Activated effector memory CD4-positive, alpha-beta T cell treated with Interleukin-2 at 50 U/mL for 16 hours (primary cell): ENCODE results near the gene DNAH1.

Experiments used
- DNase-seq: peaks from one replicate; pipeline ENCODE4 v3.0.0-alpha.2; 2020

Gene DNAH1

DNA sequence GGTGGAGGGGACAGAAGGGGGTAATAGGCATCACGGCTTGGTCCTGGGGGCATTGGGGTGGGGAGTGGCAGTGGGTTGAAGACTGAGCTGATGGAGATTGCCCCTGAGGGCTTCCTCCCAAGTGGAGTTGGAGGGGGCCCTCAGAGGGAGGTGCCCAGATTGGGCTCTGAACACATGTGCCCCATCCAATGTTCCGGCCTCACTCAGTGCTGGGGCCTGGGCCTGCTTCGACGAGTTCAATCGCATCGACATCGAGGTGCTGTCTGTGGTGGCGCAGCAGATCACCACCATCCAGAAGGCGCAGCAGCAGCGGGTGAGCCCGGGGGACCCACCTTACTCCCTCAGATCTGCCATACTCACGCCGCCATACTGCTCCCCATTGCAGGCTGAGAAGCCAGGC lies 45.3 kb downstream of the DNAH1 start:
- DNase-seq: no peak

DNA sequence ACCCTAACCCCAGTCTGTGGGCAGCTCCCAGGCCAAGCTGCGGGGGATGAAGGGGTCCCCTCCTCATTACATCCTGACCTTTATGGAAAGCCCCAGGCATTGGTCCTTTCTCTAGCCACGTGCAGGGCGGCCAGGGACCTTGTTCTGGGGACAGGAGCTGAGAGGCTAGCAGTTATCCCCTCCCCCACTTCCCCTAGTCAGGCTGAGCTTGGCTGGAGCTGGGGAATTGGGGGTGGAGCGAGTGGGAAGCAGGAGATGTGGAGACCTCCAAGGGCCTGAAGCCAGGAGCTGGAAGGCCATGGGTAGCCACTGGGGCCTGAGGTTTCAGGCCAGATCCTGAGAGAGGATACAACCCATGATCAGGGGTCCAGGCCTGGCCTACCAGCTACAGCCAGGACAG lies 45.8 kb downstream of the DNAH1 start:
- DNase-seq: no peak

DNA sequence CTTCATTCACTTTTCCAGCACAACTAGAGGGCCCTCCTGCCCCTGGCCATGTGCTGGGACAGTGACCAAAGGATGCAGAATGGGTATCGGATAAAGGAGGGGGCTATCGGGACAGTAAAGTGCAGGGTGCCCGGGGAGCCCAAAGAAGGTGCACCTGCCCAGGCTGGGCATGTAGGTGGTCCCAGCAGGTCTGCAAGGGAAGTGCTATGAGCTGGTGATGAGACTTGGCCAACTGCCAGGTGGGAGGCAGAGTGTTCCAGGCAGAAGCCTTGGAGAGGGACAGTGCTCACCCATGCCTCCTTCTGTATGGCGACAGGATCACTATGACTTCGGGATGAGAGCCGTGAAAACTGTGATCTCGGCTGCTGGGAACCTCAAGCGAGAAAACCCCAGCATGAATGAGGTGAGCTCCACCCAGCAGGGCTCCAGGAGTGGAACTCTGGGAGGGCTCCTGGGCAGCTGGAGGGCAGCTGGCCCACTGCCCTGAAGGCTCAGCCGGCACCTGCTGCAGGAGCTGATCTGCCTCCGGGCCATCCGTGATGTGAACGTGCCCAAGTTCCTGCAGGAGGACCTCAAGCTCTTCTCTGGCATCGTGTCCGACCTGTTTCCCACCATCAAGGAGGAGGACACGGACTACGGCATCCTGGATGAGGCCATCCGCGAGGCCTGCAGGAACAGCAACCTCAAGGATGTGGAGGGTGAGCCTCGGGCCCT lies 48.4 kb downstream of the DNAH1 start:
- DNase-seq: no peak

DNA sequence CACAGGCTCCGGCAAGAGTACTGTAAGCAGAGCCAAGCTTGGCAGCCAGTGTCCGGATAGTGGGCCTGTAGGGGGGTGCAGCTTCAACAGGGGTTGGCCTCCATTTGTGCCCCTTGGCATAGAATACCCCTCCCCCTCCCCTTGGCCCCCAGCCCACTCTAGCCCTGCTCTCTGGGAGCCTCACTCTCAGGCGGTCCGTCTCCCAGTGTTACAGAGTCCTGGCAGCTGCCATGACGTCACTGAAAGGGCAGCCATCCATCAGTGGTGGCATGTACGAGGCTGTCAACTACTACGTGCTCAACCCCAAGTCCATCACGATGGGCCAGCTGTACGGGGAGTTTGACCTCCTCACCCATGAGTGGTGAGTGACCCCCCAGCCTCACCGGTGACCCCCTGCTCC lies 50.4 kb downstream of the DNAH1 start:
- DNase-seq: no peak

DNA sequence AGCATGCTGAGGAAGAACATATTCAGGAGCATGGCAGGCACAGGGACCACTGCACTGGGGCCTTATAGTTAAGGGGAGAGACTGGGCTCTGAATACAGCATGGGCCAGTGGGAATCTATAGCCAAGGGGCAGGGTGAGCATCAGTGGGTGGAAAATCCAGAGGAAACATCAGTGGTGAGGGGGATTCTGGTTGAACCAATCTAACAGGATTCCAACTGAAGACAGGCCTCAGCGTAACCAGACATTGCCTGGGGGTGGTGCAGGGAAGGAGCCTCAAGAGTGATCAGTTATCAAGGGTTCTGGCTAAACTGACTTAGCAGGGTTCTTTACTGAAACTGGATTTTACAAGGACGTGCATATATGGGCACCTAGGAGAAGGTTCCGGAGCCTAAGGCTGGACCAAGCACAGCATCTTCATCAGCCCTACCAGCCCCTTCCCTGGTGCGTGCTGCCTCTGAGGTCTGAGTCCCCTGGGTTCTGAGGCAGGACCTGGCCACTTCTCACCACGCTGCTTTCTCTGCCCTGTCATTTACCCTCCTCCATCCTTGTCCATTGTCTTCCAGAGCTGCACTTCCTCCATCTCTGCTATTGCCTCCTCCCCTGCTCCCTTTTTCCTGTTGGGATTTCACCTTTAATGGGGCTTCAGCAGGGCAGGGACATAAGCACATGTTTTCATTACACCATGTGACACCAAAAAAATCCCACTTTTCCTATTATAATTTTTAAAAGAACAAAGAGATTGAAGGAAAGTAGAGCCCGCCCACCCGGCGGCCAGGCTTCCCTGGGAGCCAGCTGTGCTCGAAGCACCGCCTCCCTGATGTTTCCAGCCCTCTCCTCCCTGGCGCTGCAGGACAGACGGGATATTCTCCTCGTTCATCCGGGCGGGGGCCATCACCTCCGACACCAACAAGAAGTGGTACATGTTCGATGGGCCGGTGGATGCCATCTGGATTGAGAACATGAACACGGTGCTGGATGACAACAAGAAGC lies 52.1 kb downstream of the DNAH1 start:
- DNase-seq: no peak

DNA sequence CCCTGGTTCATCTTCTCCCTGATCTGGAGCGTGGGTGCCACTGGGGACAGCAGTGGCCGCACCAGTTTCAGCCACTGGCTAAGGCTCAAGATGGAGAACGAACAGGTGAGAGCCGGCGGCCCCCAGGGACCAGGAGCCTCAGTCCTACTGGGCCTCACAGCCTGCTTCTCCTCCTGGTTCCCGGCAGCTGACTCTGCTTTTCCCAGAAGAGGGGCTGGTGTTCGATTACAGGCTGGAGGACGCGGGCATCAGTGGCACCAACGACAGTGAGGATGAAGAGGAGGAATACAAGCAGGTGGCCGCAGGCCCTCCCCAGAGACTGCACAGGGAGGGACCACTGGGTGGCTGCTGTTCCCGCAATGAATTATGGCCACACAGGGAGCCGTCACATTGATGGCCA lies 54.4 kb downstream of the DNAH1 start:
- DNase-seq: no peak

DNA sequence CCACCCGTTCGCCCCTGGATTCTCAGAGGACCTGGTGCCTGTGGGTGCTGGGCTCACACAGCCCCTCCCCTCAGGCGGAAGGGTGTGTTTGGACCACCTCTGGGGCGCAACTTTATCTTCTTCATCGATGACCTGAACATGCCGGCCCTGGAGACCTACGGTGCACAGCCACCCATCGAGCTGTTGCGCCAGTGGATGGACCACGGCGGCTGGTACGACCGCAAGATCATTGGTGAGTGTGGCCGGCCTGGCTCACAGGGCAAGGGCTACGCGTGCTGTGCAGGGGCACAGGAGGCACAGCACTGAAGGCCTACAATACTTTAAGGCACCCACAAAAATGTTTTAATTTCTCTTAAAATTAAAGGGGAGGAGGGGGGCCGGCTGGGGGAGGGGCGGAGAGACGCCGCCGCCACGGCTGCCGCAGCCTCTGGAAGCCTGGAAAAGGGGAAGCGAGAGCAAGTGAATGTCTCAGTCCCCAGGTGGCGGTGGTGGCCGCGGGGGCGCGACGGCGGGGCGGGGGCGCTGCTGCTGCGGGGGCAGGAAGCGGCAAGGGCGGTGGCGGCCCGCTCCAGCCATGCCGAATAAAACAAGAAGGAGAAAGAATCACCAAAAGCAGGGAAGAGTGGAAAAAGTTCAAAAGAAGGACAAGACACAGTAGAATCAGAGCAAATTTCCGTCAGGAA lies 56.8 kb downstream of the DNAH1 start:
- DNase-seq: no peak

DNA sequence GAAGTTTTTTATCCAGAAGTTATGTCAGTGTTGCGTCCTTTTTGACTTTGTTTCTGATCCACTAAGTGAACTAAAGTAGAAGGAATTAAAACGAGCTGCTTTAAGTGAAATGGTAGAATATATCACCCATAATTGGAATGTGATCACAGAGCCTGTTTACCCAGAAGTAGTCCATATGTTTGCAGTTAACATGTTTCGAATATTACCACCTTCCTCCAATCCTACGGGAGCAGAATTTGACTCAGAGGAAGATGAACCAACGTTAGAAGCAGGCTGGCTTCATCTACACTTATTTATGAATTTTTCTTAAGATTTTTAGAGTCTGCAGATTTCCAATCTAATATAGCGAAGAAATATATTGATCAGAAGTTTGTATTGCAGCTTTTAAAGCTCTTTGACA lies 57.6 kb downstream of the DNAH1 start:
- DNase-seq: no peak

DNA sequence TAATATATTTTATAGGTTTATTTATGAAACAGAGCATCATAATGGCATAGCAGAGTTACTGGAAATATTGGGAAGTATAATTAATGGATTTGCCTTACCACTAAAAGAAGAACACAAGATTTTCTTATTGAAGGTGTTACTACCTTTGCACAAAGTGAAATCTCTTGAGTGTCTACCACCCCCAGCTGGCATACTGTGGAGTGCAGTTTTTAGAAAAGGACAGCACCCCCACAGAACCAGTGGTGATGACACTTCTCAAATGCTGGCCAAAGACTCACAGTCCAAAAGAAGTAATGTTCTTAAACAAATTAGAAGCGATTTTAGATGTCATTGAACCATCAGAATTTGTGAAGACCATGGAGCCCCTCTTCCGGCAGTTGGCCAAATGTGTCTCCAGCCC lies 58.1 kb downstream of the DNAH1 start:
- no peak for DNase-seq

DNA sequence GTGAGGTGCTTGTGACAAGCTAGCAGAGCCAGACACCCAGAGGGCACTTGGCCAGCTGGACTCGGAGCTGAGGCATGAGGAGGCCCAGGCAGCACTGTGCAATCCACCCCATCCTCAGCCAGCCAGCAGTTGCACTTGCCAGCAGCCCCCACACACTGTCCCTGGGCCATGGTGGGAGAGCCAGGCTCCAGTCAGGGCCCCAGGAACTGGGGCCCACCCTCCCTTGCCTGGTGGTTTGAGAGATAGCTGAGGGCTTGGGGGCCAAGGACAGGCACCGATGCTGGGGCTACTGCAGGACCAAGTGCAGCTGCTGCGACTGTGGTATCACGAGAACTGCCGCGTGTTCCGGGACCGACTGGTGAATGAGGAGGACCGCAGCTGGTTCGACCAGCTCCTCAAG lies 63.5 kb downstream of the DNAH1 start:
- no peak for DNase-seq

DNA sequence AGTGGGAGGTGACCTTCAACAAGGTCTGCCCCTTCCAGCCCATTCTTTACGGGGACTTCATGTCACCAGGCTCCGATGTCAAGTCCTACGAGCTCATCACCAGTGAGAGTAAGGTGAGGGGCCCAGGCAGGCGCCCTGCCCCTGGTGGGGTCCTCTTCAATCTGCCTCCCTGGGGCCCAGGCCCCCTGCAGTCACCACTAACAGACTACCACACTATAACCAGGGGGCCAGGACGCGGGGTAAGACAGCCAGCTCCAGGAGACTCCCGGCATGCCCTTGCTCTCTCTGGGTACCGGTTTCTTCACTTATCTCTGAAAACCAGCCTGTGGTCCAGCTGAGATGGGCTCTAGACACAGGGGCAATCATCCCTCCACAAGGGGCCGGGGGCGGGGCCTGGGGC lies 63.9 kb downstream of the DNAH1 start:
- no peak for DNase-seq

DNA sequence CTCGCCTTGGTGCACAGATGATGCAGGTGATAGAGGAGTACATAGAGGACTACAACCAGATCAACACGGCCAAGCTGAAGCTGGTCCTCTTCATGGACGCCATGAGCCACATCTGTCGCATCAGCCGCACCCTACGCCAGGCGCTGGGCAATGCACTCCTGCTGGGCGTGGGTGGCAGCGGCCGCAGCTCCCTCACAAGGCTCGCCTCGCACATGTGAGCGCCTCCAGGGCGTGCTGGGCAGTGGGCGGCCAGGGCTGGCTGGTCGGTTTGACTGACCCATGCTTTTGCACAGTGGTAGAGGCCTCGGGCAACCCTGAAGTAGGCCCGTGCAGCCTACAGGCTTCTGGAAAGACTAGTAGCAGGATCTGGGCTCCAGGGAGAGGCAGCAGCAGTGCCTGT lies 65.5 kb downstream of the DNAH1 start:
- no peak for DNase-seq

DNA sequence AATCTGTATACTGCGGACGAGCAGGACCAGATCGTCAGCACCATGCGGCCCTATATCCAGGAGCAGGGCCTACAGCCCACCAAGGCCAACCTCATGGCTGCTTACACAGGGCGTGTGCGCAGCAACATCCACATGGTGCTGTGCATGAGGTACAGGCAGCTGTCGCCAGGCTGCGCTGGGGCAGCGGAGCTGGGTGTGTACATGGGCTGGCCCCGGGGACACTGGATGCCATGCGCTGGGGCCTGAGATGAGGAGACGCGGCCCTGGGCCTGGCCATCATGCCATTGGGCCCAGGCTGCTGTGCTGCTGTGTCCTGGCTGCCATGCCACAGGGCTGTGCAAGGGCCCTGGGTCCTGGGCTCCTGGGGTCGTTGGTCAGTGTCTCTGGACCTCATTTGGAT lies 67.3 kb downstream of the DNAH1 start:
- DNase-seq: no peak

DNA sequence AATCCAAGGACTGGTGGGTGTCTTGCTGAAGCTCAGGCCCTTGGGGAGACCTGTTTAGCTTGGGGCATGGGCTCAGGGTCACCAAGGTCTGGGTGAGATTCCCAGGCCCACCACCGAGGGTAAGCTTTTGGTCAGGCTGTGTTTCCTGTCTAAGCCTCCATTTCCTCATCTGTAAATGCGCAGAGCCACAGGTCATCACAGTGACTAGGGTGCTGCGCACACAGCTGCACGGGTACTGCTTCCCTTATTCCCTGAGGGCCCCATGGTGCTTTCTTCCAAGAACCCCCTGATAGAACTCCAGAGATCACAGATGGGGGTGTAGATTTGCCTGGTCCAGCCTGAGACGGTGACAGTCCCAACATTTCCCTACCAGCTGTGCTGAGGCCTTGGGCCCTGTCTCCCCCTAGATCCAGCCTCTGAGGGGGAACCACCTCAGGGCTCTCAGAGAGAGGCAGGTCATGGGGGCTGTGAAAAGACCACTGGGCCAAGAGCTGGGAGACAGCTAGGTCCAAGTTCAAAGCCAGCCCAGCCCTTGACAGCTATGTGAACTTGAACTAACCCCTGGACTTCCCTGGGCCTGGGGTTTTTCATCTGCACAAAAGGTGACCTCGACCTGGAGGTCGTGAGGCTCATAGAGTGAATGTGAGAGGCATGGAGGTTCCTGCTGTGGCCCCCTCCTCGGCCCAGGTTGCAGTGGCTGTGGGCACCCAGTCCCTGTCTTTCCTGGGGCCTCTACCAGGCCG lies 68.1 kb downstream of the DNAH1 start:
- DNase-seq: no peak

DNA sequence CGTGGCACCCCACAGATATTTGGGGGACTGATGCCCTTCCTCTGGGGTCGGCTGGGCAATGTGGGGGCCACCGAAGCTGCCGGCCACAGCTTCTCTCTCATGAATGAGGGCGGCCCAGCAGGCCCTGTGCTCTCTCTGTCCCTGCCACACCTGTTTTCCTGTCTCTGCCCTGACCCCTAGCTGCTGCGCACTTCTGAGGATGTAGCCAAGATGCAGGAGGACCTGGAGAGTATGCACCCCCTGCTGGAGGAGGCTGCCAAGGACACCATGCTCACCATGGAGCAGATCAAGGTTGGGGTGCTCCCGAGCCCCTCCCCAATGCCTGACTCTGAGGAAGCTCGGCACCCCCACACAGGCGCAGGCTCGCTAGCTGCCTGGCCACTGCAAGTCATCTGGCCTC lies 69.0 kb downstream of the DNAH1 start:
- no peak for DNase-seq

DNA sequence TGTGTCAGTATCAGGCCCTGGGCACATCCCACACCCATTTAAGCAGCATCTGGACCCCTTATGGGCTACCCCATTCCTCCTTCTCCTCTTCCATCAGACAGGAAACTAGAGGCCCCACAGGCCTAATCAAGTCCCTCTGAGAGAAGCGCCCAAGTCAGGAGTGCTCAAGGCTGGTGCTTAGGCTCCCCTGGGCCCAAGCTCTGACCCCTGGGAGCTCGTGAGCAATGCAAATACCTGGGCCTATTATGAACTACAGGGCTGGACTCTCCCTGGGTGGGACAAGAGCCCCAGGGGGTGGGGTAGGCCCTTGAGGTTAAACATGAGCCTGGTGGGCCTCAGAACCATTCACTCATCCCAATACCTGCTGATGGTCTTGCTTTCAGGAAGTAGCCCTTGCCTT lies 71.4 kb downstream of the DNAH1 start:
- DNase-seq: no peak

DNA sequence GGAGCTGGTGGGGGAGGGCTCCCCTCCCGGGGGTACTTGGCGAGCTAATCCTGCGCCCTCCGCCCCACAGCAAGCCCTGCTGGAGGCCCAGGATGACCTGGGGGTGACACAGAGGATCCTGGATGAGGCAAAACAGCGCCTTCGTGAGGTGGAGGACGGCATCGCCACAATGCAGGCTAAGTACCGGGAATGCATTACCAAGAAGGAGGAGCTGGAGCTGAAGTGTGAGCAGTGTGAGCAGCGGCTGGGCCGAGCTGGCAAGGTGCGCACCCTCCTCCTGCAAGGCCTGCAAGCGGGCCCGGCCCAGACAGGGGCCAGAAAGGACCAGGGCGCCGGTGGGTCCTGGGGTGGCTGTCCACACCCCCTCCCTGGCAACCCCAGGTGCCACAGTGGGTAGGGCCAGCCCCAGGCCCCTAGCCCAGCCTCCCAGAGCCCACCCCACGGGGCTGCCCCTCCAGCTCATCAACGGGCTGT lies 72.3 kb downstream of the DNAH1 start:
- DNase-seq: no peak

DNA sequence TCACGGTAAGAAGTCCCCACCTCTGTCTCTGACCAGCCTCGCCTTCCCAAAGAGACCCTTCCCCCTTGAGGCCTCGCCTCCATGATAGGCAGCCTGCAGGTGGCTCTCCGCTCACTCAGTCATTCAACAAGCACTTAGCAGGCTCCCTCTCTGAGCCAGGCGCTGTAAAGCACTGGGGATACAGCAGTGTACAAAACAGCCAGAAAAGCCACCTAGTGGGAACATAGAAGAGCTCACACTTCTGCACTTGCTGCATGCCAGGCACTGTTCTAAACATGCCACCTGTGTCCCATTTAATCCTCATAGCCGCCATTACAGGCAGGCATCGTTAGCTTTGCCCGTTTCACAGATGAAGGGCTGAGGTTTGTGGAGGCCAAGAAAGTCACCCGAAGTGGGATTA lies 72.8 kb downstream of the DNAH1 start:
- DNase-seq: no peak

DNA sequence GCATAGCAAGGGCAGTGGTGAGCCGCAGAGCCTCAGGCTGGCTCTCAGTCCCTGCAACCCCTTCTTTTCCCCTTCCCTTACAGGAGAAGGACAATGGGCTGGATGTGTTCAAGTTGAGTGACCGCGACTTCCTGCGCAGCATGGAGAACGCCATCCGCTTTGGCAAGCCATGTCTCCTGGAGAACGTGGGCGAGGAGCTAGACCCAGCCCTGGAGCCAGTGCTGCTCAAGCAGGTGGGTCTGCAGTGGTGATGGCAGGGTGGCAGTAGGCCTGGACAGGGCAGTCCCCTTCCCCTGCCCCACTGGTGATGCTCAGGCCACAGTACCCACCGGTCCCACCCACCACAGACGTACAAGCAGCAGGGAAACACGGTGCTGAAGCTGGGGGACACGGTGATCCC lies 75.0 kb downstream of the DNAH1 start:
- no peak for DNase-seq

DNA sequence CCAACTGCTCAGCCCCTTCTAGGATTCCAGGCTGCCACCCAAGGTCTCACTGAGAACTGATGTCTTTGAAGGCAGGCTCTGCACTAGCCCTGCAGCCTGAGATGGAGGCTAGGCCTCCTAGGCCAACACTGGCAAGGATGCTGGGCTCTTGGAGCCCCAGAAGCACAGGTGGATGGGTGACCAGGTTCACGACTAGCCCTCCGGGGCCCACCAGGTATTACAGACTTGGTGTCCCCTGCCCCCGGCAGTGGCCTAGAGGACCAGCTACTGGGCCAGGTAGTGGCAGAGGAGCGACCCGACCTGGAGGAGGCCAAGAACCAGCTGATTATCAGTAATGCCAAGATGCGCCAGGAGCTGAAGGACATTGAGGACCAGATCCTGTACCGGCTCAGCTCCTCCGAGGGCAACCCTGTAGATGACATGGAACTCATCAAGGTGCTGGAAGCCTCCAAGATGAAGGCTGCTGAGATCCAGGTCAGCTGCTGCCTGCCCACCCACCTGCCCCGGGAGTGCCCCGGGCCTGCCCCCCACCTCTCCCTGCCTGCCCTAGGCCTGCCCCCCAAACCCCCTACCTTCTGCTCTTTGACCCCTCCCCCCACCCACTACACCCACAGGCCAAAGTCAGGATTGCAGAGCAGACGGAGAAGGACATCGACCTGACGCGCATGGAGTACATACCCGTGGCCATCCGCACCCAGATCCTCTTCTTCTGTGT lies 76.3 kb downstream of the DNAH1 start:
- DNase-seq: no peak

DNA sequence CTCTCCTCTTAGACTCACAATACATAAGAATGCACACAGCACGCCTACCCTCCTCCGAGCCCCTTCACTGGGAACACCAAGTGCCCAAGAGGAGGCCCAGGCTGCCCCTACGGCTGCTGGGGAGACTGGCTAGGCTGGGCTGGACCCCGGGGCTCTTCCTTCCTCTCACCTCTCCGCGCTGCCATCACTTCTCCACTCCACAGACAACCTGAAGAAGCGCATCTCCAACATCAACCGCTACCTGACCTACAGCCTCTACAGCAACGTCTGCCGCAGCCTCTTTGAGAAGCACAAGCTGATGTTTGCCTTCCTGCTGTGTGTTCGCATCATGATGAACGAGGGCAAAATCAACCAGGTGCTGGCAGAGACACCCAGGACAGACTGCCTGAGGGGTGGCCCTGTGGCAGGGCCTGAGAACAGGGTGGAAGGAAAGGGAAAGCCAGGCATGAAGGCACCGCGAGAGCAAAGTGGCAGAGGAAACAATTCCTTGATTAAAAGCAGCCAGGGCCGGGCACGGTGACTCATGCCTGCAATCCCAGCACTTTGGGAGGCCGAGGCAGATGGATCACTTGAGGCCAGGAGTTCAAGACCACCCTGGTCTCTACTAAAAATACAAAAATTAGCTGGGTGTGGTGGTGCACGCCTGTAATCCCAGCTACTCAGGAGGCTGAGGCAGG lies 77.2 kb downstream of the DNAH1 start:
- no peak for DNase-seq
